ENCODE results near the gene KCNN4. TPM values are rescaled to one million over a fixed set of nuclear protein-coding genes. Genes with fewer than 3 reads are reported as not detected.
A peak's percentile ranks its signal among the peaks of the same experiment; 100 is the strongest.

Gene KCNN4
- total RNA-seq, 2 donors from 2014 or later: not detected

DNA sequence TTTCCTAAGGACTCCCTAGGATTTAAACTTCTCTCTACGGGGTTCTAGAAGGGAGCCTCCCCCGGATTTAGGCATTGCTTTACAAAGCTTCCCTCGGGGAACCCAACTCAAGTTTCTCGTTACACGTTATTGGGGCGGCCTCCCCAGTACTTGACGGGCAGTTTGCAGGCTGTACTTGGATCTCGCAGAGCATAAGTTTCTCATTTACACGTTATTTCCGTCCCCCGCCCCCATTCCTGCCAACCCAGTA lies 26.6 kb downstream of the KCNN4 start:
- Histone ChIP-seq H3K4me3 (ENCODE audit: low read length) (peak overlapping the region; percentile 98), H3K27ac (ENCODE audit: low read depth, low read length) (peak overlapping the region; percentile 99), H3K4me1 (ENCODE audit: control insufficient read depth, insufficient read depth, low read length) (peaks cover 6% of the 10 kb centered on the region), H3K9me3 (ENCODE audit: control insufficient read depth, low read length) (no peaks in the 10 kb centered on the region), H3K9ac (ENCODE audit: extremely low read depth, low read length, poor library complexity, severe bottlenecking) (peak overlapping the region; percentile 82), H3K27me3 (ENCODE audit: control insufficient read depth, insufficient read depth, low read length, poor library complexity, severe bottlenecking) (no peaks in the 10 kb centered on the region), H3K36me3 (ENCODE audit: control insufficient read depth, insufficient read depth, low read length) (peaks cover 18% of the 10 kb centered on the region)
- Mint-ChIP-seq H3K27ac (peak overlapping the region; percentile 98), H3K36me3 (ENCODE audit: low read depth) (peaks cover 24% of the 10 kb centered on the region), H3K4me1 (peaks cover 20% of the 10 kb centered on the region), H3K9me3 (no peaks in the 10 kb centered on the region), H3K4me3 (peak overlapping the region; percentile 95), H3K27me3 (ENCODE audit: insufficient read depth) (no peaks in the 10 kb centered on the region)
- DNase-seq: no peak
- TF ChIP-seq, protein P1, sequence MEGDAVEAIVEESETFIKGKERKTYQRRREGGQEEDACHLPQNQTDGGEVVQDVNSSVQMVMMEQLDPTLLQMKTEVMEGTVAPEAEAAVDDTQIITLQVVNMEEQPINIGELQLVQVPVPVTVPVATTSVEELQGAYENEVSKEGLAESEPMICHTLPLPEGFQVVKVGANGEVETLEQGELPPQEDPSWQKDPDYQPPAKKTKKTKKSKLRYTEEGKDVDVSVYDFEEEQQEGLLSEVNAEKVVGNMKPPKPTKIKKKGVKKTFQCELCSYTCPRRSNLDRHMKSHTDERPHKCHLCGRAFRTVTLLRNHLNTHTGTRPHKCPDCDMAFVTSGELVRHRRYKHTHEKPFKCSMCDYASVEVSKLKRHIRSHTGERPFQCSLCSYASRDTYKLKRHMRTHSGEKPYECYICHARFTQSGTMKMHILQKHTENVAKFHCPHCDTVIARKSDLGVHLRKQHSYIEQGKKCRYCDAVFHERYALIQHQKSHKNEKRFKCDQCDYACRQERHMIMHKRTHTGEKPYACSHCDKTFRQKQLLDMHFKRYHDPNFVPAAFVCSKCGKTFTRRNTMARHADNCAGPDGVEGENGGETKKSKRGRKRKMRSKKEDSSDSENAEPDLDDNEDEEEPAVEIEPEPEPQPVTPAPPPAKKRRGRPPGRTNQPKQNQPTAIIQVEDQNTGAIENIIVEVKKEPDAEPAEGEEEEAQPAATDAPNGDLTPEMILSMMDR (conservative IDR thresholded peaks at IDR 0.05): no peak
- WGBS, 2 experiments (ENCODE audit: insufficient coverage in 1 of 2, insufficient read length in 1 of 2): 0 to 2% methylated on average over 7 to 11 of the region's 11 CpGs

DNA sequence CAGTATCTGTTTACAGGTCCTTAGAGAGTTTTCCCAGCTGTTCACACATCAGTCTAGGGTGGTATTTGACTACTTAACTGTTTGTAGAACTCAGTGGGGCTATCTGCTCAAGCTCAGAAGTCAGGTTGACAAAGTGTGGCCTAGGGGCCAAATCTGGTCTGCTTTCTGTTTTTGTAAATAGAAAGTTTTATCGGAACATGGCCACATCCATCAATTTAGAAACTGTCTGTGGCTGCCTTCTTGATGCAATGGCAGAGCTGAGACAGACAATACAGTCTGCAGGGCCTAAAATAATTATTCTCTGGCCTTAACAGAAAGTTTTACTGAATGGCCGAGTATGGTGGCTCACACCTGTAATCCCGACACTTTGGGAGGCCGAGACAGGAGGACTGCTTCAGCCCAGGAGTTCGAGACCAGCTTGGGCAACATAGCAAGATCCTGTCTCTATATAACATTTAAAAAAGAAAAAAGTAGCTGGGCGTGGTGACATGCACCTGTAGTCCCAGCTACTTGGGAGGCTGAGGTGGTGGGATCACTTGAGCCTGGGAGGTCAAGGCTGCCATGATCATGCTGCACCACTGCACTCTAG lies 28.4 kb downstream of the KCNN4 start:
- H3K27ac ChIP-seq (ENCODE audit: low read depth, low read length): no peak overlapping the region
- WGBS, 2 experiments (ENCODE audit: insufficient coverage in 1 of 2, insufficient read length in 1 of 2): 96% methylated on average over 4 to 6 of the region's 6 CpGs
- Mint-ChIP-seq H3K9me3 (no peaks in the 10 kb centered on the region), H3K27ac (no peak overlapping the region), H3K27me3 (ENCODE audit: insufficient read depth) (no peaks in the 10 kb centered on the region), H3K4me1 (peaks cover 27% of the 10 kb centered on the region), H3K36me3 (ENCODE audit: low read depth) (peaks cover 36% of the 10 kb centered on the region), H3K4me3 (no peak overlapping the region)
- H3K9ac ChIP-seq (ENCODE audit: extremely low read depth, low read length, poor library complexity, severe bottlenecking): no peak overlapping the region
- peaks cover 6% of the 10 kb centered on the region for H3K4me1 ChIP-seq (ENCODE audit: control insufficient read depth, insufficient read depth, low read length)
- H3K36me3 ChIP-seq (ENCODE audit: control insufficient read depth, insufficient read depth, low read length): peaks cover 34% of the 10 kb centered on the region
- no peaks in the 10 kb centered on the region for H3K27me3 ChIP-seq (ENCODE audit: control insufficient read depth, insufficient read depth, low read length, poor library complexity, severe bottlenecking)
- no peaks in the 10 kb centered on the region for H3K9me3 ChIP-seq (ENCODE audit: control insufficient read depth, low read length)
- TF ChIP-seq, protein P1 (conservative IDR thresholded peaks at IDR 0.05): no peak
- DNase-seq: no peak
- no peak overlapping the region for H3K4me3 ChIP-seq (ENCODE audit: low read length)

DNA sequence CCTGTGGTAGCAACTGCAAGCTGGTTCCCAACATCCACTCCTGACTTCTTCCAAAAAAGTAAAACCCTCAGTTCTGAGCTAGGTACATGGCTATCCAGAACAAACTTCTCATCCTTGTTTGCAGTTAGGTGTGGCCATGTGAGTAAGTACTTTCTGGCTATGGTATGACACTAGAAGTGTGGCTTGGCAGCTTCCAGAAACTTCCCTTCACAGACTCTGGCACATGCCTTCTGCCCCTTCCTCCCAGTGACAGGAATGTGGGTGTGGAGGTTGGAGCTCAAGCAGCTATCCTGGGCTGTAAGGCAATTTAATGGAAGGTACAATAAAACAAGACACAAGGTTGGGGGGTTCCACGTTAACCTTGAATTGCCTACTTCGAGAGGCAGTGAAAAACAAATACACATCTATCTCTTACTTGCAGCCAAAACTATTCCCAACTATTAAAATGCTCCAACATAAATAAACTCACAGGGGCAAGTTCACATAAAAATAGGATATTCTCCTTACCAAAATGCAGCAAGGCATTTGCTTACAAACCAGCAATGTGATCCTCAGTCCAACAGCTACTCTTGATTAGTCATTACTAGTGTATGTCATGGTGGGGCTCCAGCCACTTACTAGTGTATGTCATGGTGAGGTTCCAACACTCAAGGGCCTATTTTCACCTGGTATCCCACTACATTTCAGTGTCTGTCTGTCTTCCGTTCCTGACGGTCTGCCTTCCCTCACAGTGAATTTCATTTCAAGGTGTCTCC lies 29.1 kb downstream of the KCNN4 start:
- 91% methylated on average over 4 of the region's 4 CpGs; no CpG with 5 or more reads in 1 of the 2 experiments for WGBS, 2 experiments (ENCODE audit: insufficient coverage in 1 of 2, insufficient read length in 1 of 2)
- peaks cover 6% of the 10 kb centered on the region for H3K4me1 ChIP-seq (ENCODE audit: control insufficient read depth, insufficient read depth, low read length)
- Mint-ChIP-seq H3K27me3 (ENCODE audit: insufficient read depth) (no peaks in the 10 kb centered on the region), H3K36me3 (ENCODE audit: low read depth) (peaks cover 40% of the 10 kb centered on the region), H3K4me3 (no peak overlapping the region), H3K27ac (no peak overlapping the region), H3K4me1 (peaks cover 27% of the 10 kb centered on the region), H3K9me3 (no peaks in the 10 kb centered on the region)
- H3K9me3 ChIP-seq (ENCODE audit: control insufficient read depth, low read length): no peaks in the 10 kb centered on the region
- TF ChIP-seq, protein P1 (conservative IDR thresholded peaks at IDR 0.05): no peak
- H3K9ac ChIP-seq (ENCODE audit: extremely low read depth, low read length, poor library complexity, severe bottlenecking): no peak overlapping the region
- H3K27me3 ChIP-seq (ENCODE audit: control insufficient read depth, insufficient read depth, low read length, poor library complexity, severe bottlenecking): no peaks in the 10 kb centered on the region
- no peak for DNase-seq
- H3K27ac ChIP-seq (ENCODE audit: low read depth, low read length): no peak overlapping the region
- no peak overlapping the region for H3K4me3 ChIP-seq (ENCODE audit: low read length)
- H3K36me3 ChIP-seq (ENCODE audit: control insufficient read depth, insufficient read depth, low read length): peaks cover 40% of the 10 kb centered on the region
